A673 (cell line): ENCODE measurements around the gene PNPLA5. TPM values are rescaled to one million over a fixed set of nuclear protein-coding genes. Genes with fewer than 3 reads are reported as not detected.

Source experiments
- BruUV-seq: library from RNA; stranded (reverse); fragments of 400-500 nt; replicated peaks from 2 replicates; lab custom pipeline; 2021; lab: Mats Ljungman, UMichigan
- CTCF ChIA-PET: fragments of 300-600 bp; sonication (Branson Sonifier 250); formaldehyde crosslinking; loops from one replicate; lab custom pipeline; 2022; ENCODE audit warnings: antibody characterized with exemption; lab: Charles Lee
- POLR2A ChIA-PET: fragments of 300-600 bp; sonication (Branson Sonifier 250); formaldehyde crosslinking; loops from one replicate; lab custom pipeline; 2022; ENCODE audit warnings: antibody characterized with exemption; ENCODE audit not compliant: low non-redundant PET; lab: Charles Lee
- DNase-seq: peaks from one replicate; pipeline ENCODE4 v3.0.0-alpha.2; 2015; ENCODE audit warnings: low spot score
- H3K27ac ChIP-seq: fragments of 200-600 bp; sonication (generic); 2 replicates; pipeline ENCODE4 v1.5.1; 2016; ENCODE audit warnings: mixed run types, low read depth, mild to moderate bottlenecking, mixed read lengths, antibody characterized with exemption, low read length; ENCODE audit not compliant: poor library complexity, severe bottlenecking
- H3K27me3 ChIP-seq: fragments of 200-600 bp; sonication (generic); replicated peaks from 2 replicates; pipeline ENCODE4 v1.6.1; 2017; ENCODE audit warnings: mixed run types, low read depth, mild to moderate bottlenecking, mixed read lengths, antibody characterized with exemption, low read length; ENCODE audit not compliant: insufficient read depth, poor library complexity
- H3K36me3 ChIP-seq: fragments of 200-600 bp; sonication (generic); 2 replicates; pipeline ENCODE4 v1.6.1; 2016; ENCODE audit warnings: mixed run types, mild to moderate bottlenecking, mixed read lengths, antibody characterized with exemption, low read length; ENCODE audit not compliant: insufficient read depth, poor library complexity, severe bottlenecking
- H3K4me1 ChIP-seq: fragments of 200-600 bp; sonication (generic); 2 replicates; pipeline ENCODE4 v1.6.1; 2017; ENCODE audit warnings: mixed run types, mild to moderate bottlenecking, mixed read lengths, antibody characterized with exemption, low read length; ENCODE audit not compliant: insufficient read depth, poor library complexity, severe bottlenecking
- H3K4me3 ChIP-seq: fragments of 200-600 bp; sonication (generic); 2 replicates; pipeline ENCODE4 v1.5.1; 2016; ENCODE audit warnings: low read depth, mixed run types, mild to moderate bottlenecking, mixed read lengths, low read length; ENCODE audit not compliant: poor library complexity, severe bottlenecking
- H3K9me3 ChIP-seq: fragments of 200-600 bp; sonication (generic); 2 replicates; pipeline ENCODE4 v1.6.1; 2016; ENCODE audit warnings: mixed run types, low read depth, mild to moderate bottlenecking, mixed read lengths, antibody characterized with exemption, low read length; ENCODE audit not compliant: poor library complexity, severe bottlenecking
- EZH2 ChIP-seq: fragments of 200-600 bp; sonication (generic); IDR thresholded peaks from 2 replicates; pipeline ENCODE4 v1.6.1; 2017; ENCODE audit warnings: borderline replicate concordance, low read depth, mild to moderate bottlenecking, mixed read lengths, antibody characterized with exemption, low read length; ENCODE audit not compliant: poor library complexity, severe bottlenecking
- intact Hi-C: fragments of 100-400 bp; cut with micrococcal nuclease; formaldehyde crosslinking; loops from one replicate; pipeline ENCODE4 v1.10.0; 2022; ENCODE audit not compliant: unreplicated experiment
- total RNA-seq: library from RNA; stranded (reverse); gene quantifications from 2 replicates; pipeline ENCODE4 v1.2.3, GENCODE V29; 2021
- TF ChIP-seq, protein P1 (sequence below): fragments of 300-800, 200-600 bp; sonication (generic); conservative IDR thresholded peaks from 2 replicates; pipeline ENCODE4 v1.5.1; 2017; ENCODE audit warnings: low read depth, mild to moderate bottlenecking, antibody characterized with exemption, low read length, moderate library complexity, mixed read lengths

Gene PNPLA5
- total RNA-seq, 1 experiment from 2014 or later = not detected

GRCh38 chr22:43881091-43882061, 10.4 kb downstream of the PNPLA5 start:
- Histone ChIP-seq H3K4me1 (no peaks in the 10 kb centered on the region), H3K27ac (no peak overlapping the region), H3K27me3 (peaks cover 20% of the 10 kb centered on the region), H3K4me3 (no peak overlapping the region), H3K36me3 (no peaks in the 10 kb centered on the region), H3K9me3 (no peaks in the 10 kb centered on the region)
- TF ChIP-seq EZH2 = no peak
- TF ChIP-seq, protein P1, sequence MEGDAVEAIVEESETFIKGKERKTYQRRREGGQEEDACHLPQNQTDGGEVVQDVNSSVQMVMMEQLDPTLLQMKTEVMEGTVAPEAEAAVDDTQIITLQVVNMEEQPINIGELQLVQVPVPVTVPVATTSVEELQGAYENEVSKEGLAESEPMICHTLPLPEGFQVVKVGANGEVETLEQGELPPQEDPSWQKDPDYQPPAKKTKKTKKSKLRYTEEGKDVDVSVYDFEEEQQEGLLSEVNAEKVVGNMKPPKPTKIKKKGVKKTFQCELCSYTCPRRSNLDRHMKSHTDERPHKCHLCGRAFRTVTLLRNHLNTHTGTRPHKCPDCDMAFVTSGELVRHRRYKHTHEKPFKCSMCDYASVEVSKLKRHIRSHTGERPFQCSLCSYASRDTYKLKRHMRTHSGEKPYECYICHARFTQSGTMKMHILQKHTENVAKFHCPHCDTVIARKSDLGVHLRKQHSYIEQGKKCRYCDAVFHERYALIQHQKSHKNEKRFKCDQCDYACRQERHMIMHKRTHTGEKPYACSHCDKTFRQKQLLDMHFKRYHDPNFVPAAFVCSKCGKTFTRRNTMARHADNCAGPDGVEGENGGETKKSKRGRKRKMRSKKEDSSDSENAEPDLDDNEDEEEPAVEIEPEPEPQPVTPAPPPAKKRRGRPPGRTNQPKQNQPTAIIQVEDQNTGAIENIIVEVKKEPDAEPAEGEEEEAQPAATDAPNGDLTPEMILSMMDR = no peak
- CTCF ChIA-PET = no interaction called here
- no peak for DNase-seq
- intact Hi-C loops = loop anchor here (5.0 kb wide), 1 partner anchor 66 kb away; no protein-coding TSS in a partner anchor
- no TSS peak for BruUV-seq
- POLR2A ChIA-PET = no interaction called here

DNA sequence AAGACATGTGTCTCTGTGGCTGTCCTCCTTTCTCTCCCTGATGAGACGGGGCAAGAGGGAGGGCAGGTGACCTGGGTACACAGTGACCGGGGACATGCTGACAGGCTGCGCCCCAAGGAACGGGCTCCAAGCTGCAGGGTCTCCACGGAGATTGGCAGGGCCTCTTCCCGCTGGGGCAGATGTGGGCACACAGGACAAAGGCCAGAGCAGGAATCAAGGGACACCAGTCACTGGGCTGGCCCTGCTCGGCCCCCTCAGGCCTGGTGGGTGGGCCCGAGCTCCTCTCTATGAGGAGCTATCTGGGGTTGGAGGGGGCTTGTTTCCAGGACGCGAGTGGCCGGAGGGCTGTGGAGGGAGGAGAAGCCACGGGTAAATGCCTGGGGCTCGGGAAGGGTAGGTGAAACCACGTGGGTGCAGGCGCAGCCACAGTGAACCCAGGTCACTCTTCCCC, 11.2 kb downstream of the PNPLA5 start:
- intact Hi-C loops = loop anchor here (5.0 kb wide), 1 partner anchor 67 kb away; no protein-coding TSS in a partner anchor
- BruUV-seq = no TSS peak
- ChIA-PET CTCF (interaction anchor here (0.6 kb wide), 1 partner anchor 367 kb away, joined by 5 read pairs; no protein-coding TSS in a partner anchor), POLR2A (no interaction called here)
- no peak for DNase-seq
- Histone ChIP-seq H3K27me3 (peaks cover 26% of the 10 kb centered on the region), H3K36me3 (no peaks in the 10 kb centered on the region), H3K4me1 (no peaks in the 10 kb centered on the region), H3K4me3 (no peak overlapping the region), H3K27ac (no peak overlapping the region), H3K9me3 (no peaks in the 10 kb centered on the region)
- TF ChIP-seq, protein P1 = no peak
- no peak for TF ChIP-seq EZH2

GRCh38 chr22:43879901-43880540, 11.8 kb downstream of the PNPLA5 start:
- H3K4me1 ChIP-seq = no peaks in the 10 kb centered on the region
- intact Hi-C loops = loop anchor here (5.0 kb wide), 1 partner anchor 67 kb away; no protein-coding TSS in a partner anchor
- no peaks in the 10 kb centered on the region for H3K36me3 ChIP-seq
- peaks cover 26% of the 10 kb centered on the region for H3K27me3 ChIP-seq
- H3K4me3 ChIP-seq = no peak overlapping the region
- H3K9me3 ChIP-seq = no peaks in the 10 kb centered on the region
- no peak for DNase-seq
- TF ChIP-seq EZH2 = no peak
- TF ChIP-seq, protein P1 = no peak
- ChIA-PET CTCF (interaction anchor here (0.6 kb wide), 1 partner anchor 367 kb away, joined by 5 read pairs; no protein-coding TSS in a partner anchor), POLR2A (no interaction called here)
- no peak overlapping the region for H3K27ac ChIP-seq
- BruUV-seq = no TSS peak
